ENCODE data around the gene TBC1D22B.

TBC1D22B gene

GRCh38 chr6:37257634-37258404, at the start of gene TBC1D22B, which contains the start of gene TMEM217:
TSS of gene TBC1D22B (plus strand) at chr6:37257772. CDS start at chr6:37257918, 146 bp downstream.
TSS of gene TMEM217 (minus strand) at chr6:37258144. CDS start at chr6:37219030, 39,114 bp downstream.
- DNase-seq (ENCODE audit: low read depth): peak; percentile 90
- TF ChIP-seq CTCF (conservative IDR thresholded peaks at IDR 0.05; ENCODE audit: low read length): no peak
- H3K4me3 ChIP-seq (ENCODE audit: low read length): peak within 1 kb of the TSS; percentile 96

- peak; percentile 71 for DNase-seq (ENCODE audit: low read depth)
- H3K4me3 ChIP-seq (ENCODE audit: low read length): no peak overlapping the region
- peak; percentile 91 for TF ChIP-seq CTCF (conservative IDR thresholded peaks at IDR 0.05; ENCODE audit: low read length)
These were observed 49.6 kb upstream of the TBC1D22B start for GRCh38 chr6:37207903-37208456.

GRCh38 chr6:37208793-37209192, 48.8 kb upstream of the TBC1D22B start:
- H3K4me3 ChIP-seq (ENCODE audit: low read length): no peak overlapping the region
- TF ChIP-seq CTCF (conservative IDR thresholded peaks at IDR 0.05; ENCODE audit: low read length): no peak
- no peak for DNase-seq (ENCODE audit: low read depth)

GRCh38 chr6:37209461-37210205, 47.9 kb upstream of the TBC1D22B start:
- H3K4me3 ChIP-seq (ENCODE audit: low read length): no peak overlapping the region
- no peak for DNase-seq (ENCODE audit: low read depth)
- no peak for TF ChIP-seq CTCF (conservative IDR thresholded peaks at IDR 0.05; ENCODE audit: low read length)

GRCh38 chr6:37210313-37210968, 47.1 kb upstream of the TBC1D22B start:
- peak; percentile 80 for DNase-seq (ENCODE audit: low read depth)
- TF ChIP-seq CTCF (conservative IDR thresholded peaks at IDR 0.05; ENCODE audit: low read length): peak; percentile 98
- no peak overlapping the region for H3K4me3 ChIP-seq (ENCODE audit: low read length)

GRCh38 chr6:37212268-37212667, 45.3 kb upstream of the TBC1D22B start:
- DNase-seq (ENCODE audit: low read depth): no peak
- H3K4me3 ChIP-seq (ENCODE audit: low read length): no peak overlapping the region
- TF ChIP-seq CTCF (conservative IDR thresholded peaks at IDR 0.05; ENCODE audit: low read length): no peak

Data from AG10803 (cell line).